MM.1S (cell line): ENCODE data around the gene RPL19.
A peak's percentile ranks its signal among the peaks of the same experiment; 100 is the strongest.
"Not testable (repeated sequence)": the region's sequence is repeated elsewhere in the genome, so short reads cannot be mapped to it uniquely, and the experiment has no call there.

Experiments used
- DNase-seq: peaks from one replicate; pipeline ENCODE4 v3.0.0-alpha.2; 2015
- H2AFZ ChIP-seq: fragments of 300-600 bp; sonication (generic); 2 replicates; pipeline ENCODE4 v1.6.0; 2016; ENCODE audit warnings: antibody characterized with exemption, low read length
- H3F3A ChIP-seq: fragments of 300-600 bp; sonication (generic); 2 replicates; pipeline ENCODE4 v1.6.1; 2016; ENCODE audit warnings: mild to moderate bottlenecking, antibody characterized with exemption, low read length, moderate library complexity, mixed read lengths; ENCODE audit not compliant: insufficient read depth
- H3K27ac ChIP-seq: fragments of 300-600 bp; sonication (generic); 2 replicates; pipeline ENCODE4 v1.5.1; 2016; ENCODE audit warnings: mild to moderate bottlenecking, low read length
- H3K27me3 ChIP-seq: fragments of 300-600 bp; sonication (generic); replicated peaks from 2 replicates; pipeline ENCODE4 v1.6.0; 2016; ENCODE audit warnings: low read length; ENCODE audit not compliant: insufficient read depth
- H3K36me3 ChIP-seq: fragments of 300-600 bp; sonication (generic); replicated peaks from 2 replicates; pipeline ENCODE4 v1.6.1; 2016; ENCODE audit warnings: mild to moderate bottlenecking, low read length, mixed read lengths; ENCODE audit not compliant: insufficient read depth
- H3K4me1 ChIP-seq: fragments of 300-600 bp; sonication (generic); 2 replicates; pipeline ENCODE4 v1.6.1; 2016; ENCODE audit warnings: low read length, mixed read lengths
- H3K4me2 ChIP-seq: fragments of 300-600 bp; sonication (generic); 2 replicates; pipeline ENCODE4 v1.6.0; 2016; ENCODE audit warnings: low read depth, low read length
- H3K4me3 ChIP-seq: fragments of 300-600 bp; sonication (generic); 2 replicates; pipeline ENCODE4 v1.5.1; 2016; ENCODE audit warnings: low read length, mixed read lengths
- H3K79me2 ChIP-seq: fragments of 300-600 bp; sonication (generic); 2 replicates; pipeline ENCODE4 v1.6.1; 2016; ENCODE audit warnings: mixed run types, low read length, mixed read lengths
- H3K9ac ChIP-seq: fragments of 300-600 bp; sonication (generic); 2 replicates; pipeline ENCODE4 v1.6.1; 2016; ENCODE audit warnings: low read length, mixed read lengths
- H3K9me2 ChIP-seq: fragments of 300-600 bp; sonication (generic); replicated peaks from 2 replicates; pipeline ENCODE4 v1.6.1; 2016; ENCODE audit warnings: mild to moderate bottlenecking, low read length, mixed read lengths; ENCODE audit not compliant: insufficient read depth
- H3K9me3 ChIP-seq: fragments of 300-600 bp; sonication (generic); replicated peaks from 2 replicates; pipeline ENCODE4 v1.6.1; 2016; ENCODE audit warnings: mild to moderate bottlenecking, low read length, mixed read lengths; ENCODE audit not compliant: insufficient read depth
- H4K20me1 ChIP-seq: fragments of 300-600 bp; sonication (generic); 2 replicates; pipeline ENCODE4 v1.6.1; 2016; ENCODE audit warnings: mild to moderate bottlenecking, low read length, moderate library complexity, mixed read lengths; ENCODE audit not compliant: insufficient read depth
- EZH2 ChIP-seq: fragments of 300-600 bp; sonication (generic); optimal IDR thresholded peaks from 2 replicates; pipeline ENCODE3; 2017; ENCODE audit warnings: low read depth, mild to moderate bottlenecking, antibody characterized with exemption, low read length, mixed read lengths
- EZH2phosphoT487 ChIP-seq: fragments of 300-600 bp; sonication (generic); IDR thresholded peaks from 2 replicates; pipeline ENCODE4 v1.6.1; 2018; ENCODE audit warnings: antibody characterized with exemption, low read length
- TF ChIP-seq, protein P1 (sequence below): fragments of 300-600 bp; sonication (generic); IDR thresholded peaks from 2 replicates; pipeline ENCODE4 v1.5.1; 2016; ENCODE audit warnings: antibody characterized with exemption, low read length, mixed read lengths

RPL19 gene

DNA sequence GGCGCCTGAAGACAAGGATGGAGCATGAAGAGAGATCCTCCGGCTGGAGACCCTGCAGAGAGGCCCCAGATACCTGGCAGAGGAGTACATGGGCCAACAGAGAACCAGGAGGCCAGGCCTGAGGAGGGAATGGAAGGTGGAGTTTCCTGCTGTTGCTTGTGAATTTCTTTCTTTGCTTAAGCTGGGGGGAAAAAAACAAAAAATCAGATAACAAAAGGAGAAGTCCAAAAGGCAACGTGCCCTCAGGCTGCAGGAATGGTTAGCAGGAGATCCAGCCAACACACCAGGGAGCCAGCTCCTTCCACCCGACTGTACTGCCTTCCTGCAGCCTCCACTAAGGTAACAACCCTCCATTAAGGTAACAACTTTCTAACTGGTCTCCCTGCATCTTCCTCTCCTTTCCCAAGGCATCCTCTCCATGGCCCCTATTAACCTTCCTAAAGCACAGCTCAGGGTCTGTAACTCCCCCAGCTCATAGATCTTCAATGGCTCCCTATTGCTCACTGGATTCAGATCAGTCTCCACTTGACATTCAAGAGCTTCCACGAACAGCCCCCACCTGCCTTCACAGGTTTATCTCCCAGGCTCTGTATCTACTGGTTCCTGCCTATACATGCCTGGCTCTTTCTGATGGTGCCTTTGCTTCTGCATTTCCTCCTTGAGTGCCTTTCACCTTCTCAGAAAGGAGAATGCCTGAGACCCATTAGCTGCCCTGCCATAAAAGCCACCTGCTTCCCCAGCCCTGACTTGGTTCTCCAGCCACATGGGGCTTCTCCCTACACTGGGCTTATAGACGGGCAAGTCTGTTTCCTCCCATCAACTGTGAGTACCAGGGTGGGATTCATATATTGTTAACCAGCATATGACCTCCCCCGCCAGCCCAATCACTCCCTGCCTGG, 33.4 kb upstream of the RPL19 start:
- peaks cover 16% of the 10 kb centered on the region for H3K4me1 ChIP-seq
- H3K4me3 ChIP-seq: no peak overlapping the region
- no peaks in the 10 kb centered on the region for H3K27me3 ChIP-seq
- no peak overlapping the region for H3K27ac ChIP-seq
- H3K4me2 ChIP-seq: peak overlapping the region; percentile 48
- no peaks in the 10 kb centered on the region for H3K9me3 ChIP-seq
- H3K36me3 ChIP-seq: no peaks in the 10 kb centered on the region
- no peak overlapping the region for H2AFZ ChIP-seq
- no peaks in the 10 kb centered on the region for H4K20me1 ChIP-seq
- no peak for DNase-seq
- TF ChIP-seq, protein P1, sequence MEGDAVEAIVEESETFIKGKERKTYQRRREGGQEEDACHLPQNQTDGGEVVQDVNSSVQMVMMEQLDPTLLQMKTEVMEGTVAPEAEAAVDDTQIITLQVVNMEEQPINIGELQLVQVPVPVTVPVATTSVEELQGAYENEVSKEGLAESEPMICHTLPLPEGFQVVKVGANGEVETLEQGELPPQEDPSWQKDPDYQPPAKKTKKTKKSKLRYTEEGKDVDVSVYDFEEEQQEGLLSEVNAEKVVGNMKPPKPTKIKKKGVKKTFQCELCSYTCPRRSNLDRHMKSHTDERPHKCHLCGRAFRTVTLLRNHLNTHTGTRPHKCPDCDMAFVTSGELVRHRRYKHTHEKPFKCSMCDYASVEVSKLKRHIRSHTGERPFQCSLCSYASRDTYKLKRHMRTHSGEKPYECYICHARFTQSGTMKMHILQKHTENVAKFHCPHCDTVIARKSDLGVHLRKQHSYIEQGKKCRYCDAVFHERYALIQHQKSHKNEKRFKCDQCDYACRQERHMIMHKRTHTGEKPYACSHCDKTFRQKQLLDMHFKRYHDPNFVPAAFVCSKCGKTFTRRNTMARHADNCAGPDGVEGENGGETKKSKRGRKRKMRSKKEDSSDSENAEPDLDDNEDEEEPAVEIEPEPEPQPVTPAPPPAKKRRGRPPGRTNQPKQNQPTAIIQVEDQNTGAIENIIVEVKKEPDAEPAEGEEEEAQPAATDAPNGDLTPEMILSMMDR: no peak
- TF ChIP-seq EZH2: no peak
- TF ChIP-seq EZH2phosphoT487: no peak
- peaks cover 13% of the 10 kb centered on the region; the same call in 1 of the 2 replicates for H3F3A ChIP-seq
- H3K9ac ChIP-seq: no peak overlapping the region
- H3K9me2 ChIP-seq: no peaks in the 10 kb centered on the region
- no peaks in the 10 kb centered on the region for H3K79me2 ChIP-seq

DNA sequence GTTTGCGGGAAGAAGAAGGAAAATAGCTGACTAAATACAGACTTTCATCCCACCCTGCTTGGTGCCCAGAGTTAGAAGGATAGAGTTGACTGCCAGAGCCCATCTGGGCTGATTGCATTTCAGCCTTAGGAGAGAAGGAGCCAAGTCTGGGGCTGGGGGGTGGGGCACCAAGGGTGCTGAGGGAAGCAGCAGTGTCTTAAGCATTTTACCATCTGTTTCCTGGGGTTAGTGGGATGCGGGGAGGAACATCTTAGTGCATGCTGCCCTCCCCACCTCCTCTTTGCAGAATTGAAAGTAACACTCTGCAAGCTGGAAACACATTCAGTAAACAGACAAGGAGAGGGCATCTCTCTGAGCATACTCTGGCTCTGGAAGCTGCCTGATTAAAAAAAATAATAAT, 32.6 kb upstream of the RPL19 start:
- peaks cover 16% of the 10 kb centered on the region for H3K4me1 ChIP-seq
- no peak overlapping the region for H3K4me3 ChIP-seq
- no peaks in the 10 kb centered on the region for H3K9me3 ChIP-seq
- peaks cover 13% of the 10 kb centered on the region; the same call in 1 of the 2 replicates for H3F3A ChIP-seq
- no peaks in the 10 kb centered on the region for H3K27me3 ChIP-seq
- no peak overlapping the region for H3K27ac ChIP-seq
- no peaks in the 10 kb centered on the region for H3K79me2 ChIP-seq
- H3K9ac ChIP-seq: no peak overlapping the region
- H3K36me3 ChIP-seq: no peaks in the 10 kb centered on the region
- no peak for TF ChIP-seq EZH2phosphoT487
- no peaks in the 10 kb centered on the region for H3K9me2 ChIP-seq
- H3K4me2 ChIP-seq: peak overlapping the region; percentile 48
- H4K20me1 ChIP-seq: no peaks in the 10 kb centered on the region
- DNase-seq: peak; percentile 71
- 0 out of 2 replicates have a peak overlapping the region, but pooled peaks have one; percentile 12 for H2AFZ ChIP-seq

DNA sequence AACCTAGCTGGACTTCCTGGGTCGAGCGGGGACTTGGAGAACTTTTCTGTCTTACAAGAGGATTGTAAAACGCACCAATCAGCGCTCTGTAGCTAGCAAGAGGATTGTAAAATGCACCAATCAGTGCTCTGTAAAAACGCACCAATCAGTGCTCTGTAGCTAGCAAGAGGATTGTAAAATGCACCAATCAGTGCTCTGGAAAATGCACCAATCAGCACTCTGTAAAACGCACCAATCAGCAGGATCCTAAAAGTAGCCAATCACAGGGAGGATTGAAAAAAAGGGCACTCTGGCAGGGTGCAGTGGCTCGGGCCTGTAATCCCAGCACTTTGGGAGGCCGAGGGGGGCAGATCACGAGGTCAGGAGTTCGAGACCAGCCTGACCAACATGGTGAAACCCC, 31.6 kb upstream of the RPL19 start:
- not testable (repeated sequence) for H3K4me3 ChIP-seq, H3K4me2 ChIP-seq, H3K79me2 ChIP-seq, H2AFZ ChIP-seq, DNase-seq, H3K27me3 ChIP-seq, H3K27ac ChIP-seq, H3K36me3 ChIP-seq, H4K20me1 ChIP-seq, H3K9ac ChIP-seq, H3K9me2 ChIP-seq, H3K9me3 ChIP-seq
- Histone ChIP-seq H3F3A (peaks cover 17% of the 10 kb centered on the region), H3K4me1 (peaks cover 22% of the 10 kb centered on the region)

DNA sequence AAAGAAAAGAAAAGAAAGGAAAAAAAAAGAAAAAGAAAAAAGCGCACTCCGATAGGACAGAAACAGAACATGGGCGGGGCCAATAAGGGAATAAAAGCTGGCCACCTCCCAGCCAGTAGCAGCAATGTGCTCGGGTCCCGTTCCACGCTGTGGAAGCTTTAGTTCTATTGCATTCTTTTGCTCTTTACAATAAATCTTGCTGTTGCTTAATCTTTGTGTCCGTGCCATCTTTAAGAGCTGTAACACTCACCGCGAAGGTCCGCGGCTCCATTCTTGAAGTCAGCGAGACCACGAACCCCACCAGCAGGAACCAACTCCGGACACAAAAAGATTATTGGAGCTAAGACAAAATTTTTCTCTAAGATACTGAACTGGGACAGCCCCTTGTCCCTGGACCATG, 31.0 kb upstream of the RPL19 start:
- no peaks in the 10 kb centered on the region for H3K79me2 ChIP-seq
- peaks cover 25% of the 10 kb centered on the region for H3K4me1 ChIP-seq
- no peaks in the 10 kb centered on the region for H3K9me3 ChIP-seq
- H3K9ac ChIP-seq: no peak overlapping the region
- H3K36me3 ChIP-seq: no peaks in the 10 kb centered on the region
- DNase-seq: no peak
- TF ChIP-seq EZH2phosphoT487 (no peak), EZH2 (no peak)
- TF ChIP-seq, protein P1: no peak
- H3F3A ChIP-seq: peaks cover 20% of the 10 kb centered on the region
- no peaks in the 10 kb centered on the region for H3K9me2 ChIP-seq
- H3K4me3 ChIP-seq: no peak overlapping the region
- no peaks in the 10 kb centered on the region for H4K20me1 ChIP-seq
- H3K27me3 ChIP-seq: no peaks in the 10 kb centered on the region
- H2AFZ ChIP-seq: no peak overlapping the region
- no peak overlapping the region for H3K4me2 ChIP-seq
- H3K27ac ChIP-seq: no peak overlapping the region
